Measurements from ENCODE around the gene HIGD2A.

HIGD2A gene

DNA sequence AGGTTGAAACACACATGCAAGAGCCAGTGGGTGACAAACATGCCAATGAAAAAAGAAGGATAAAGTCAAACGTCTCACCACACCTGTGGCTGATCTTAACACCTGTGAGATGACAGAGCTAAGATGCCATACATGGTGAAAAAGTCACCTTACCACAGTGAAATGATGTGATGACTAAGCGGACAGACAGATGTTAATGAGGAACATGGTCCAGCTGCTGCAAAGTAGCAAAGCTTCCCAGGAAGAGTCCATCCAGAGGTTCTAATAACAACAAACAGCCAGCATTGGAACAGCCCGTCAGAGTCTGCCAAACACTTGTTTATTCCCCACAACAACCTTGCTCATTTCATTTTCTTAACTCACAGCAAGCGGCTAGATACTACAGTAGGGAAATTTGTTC is 28.9 kb upstream of the HIGD2A start:
- Histone ChIP-seq H3K36me3 (ENCODE audit: control insufficient read depth, insufficient read depth, low read length) (peaks cover 43% of the 10 kb centered on the region), H3K4me3 (ENCODE audit: low read depth, low read length) (no peak overlapping the region), H3K9me3 (ENCODE audit: control insufficient read depth, insufficient read depth, low read length) (no peaks in the 10 kb centered on the region), H3K9ac (ENCODE audit: low read depth, low read length) (no peak overlapping the region), H3K27ac (ENCODE audit: low read depth, low read length) (no peak overlapping the region), H3K27me3 (ENCODE audit: control insufficient read depth, insufficient read depth, low read length) (peaks cover 20% of the 10 kb centered on the region), H3K4me1 (ENCODE audit: control insufficient read depth, insufficient read depth, low read length) (no peaks in the 10 kb centered on the region)

DNA sequence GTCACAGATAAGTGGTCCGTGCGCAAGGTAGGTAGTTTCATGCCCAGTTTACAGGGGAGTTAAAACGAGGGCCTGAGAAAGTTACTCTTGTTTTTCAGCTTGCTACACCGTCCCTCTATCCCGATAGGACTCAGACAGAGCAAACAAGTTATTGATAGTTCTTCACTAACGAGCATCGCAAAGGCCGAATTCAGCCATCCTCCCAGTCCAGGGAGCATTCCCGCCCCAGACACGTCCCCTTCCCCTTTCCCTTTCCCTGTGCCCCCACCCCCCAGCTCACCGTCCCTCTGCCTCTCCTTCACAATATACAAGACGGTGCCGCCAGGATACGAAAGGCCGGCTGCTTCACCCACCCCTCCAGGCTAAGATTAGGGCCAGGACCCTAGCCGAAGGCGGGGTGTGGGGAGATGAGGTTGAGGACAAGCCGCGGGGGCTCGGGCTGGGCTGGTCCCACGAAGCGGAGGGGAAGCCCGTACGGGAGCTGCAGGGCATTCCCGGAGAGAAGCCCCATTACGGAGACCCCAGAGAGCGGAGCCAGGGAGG is 27.6 kb upstream of the HIGD2A start:
- H3K27me3 ChIP-seq (ENCODE audit: control insufficient read depth, insufficient read depth, low read length) = peaks cover 32% of the 10 kb centered on the region
- H3K9me3 ChIP-seq (ENCODE audit: control insufficient read depth, insufficient read depth, low read length) = no peaks in the 10 kb centered on the region
- H3K4me1 ChIP-seq (ENCODE audit: control insufficient read depth, insufficient read depth, low read length) = no peaks in the 10 kb centered on the region
- H3K36me3 ChIP-seq (ENCODE audit: control insufficient read depth, insufficient read depth, low read length) = peaks cover 31% of the 10 kb centered on the region
- H3K9ac ChIP-seq (ENCODE audit: low read depth, low read length) = peak overlapping the region; percentile 94
- peak overlapping the region; percentile 98 for H3K4me3 ChIP-seq (ENCODE audit: low read depth, low read length)
- peak overlapping the region; percentile 90 for H3K27ac ChIP-seq (ENCODE audit: low read depth, low read length)

DNA sequence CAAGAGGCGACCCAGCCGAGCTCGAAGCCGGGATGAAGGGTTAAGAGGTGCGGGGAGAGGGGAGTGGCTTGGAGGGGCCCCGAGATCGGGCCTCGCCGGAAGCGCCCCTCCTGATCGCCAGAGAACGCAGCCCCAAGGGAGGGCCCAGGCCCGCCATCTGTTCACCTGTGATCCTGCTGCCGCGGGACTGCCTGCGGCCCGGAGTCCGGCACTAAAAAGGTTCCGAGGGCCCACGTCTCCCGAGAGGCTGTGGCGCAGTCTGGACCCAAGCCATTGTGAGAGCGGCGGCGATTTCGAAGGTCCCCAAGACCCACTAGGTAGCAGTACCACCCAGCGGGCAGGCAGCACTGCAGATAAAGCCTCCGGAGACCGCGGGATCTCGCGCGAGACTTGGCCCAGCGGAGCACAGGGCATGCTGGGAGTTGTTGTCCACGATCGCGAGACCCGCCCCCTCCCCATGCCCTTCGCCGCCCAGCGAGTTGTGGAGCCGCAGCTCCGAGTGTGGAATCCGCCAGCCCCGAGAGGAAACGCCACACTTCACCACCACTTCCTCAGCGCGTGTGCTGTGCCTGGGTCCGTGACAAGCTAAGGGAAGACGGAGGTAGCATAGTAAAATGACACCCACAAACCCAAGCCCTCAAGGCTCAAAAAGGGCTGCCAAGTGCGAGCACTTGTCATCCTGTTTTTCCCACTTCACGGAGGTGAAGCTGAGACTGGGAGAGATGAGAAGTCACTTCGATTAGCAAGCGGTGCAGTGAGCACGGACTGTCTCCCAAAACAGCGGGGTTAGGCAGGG is 26.9 kb upstream of the HIGD2A start, which contains the start of gene KIAA1191:
Gene KIAA1191 (minus strand): TSS at position 328 of the 796 bp plus-strand sequence. CDS start 2,256 bp downstream, outside the sequence.
- Histone ChIP-seq H3K9ac (ENCODE audit: low read depth, low read length) (peak within 1 kb of the TSS; percentile 94), H3K27ac (ENCODE audit: low read depth, low read length) (peak within 1 kb of the TSS; percentile 90), H3K4me3 (ENCODE audit: low read depth, low read length) (peak within 1 kb of the TSS; percentile 98), H3K36me3 (ENCODE audit: control insufficient read depth, insufficient read depth, low read length) (peaks cover 24% of the 10 kb centered on the region), H3K9me3 (ENCODE audit: control insufficient read depth, insufficient read depth, low read length) (no peaks in the 10 kb centered on the region), H3K27me3 (ENCODE audit: control insufficient read depth, insufficient read depth, low read length) (peaks cover 38% of the 10 kb centered on the region), H3K4me1 (ENCODE audit: control insufficient read depth, insufficient read depth, low read length) (no peaks in the 10 kb centered on the region)

DNA sequence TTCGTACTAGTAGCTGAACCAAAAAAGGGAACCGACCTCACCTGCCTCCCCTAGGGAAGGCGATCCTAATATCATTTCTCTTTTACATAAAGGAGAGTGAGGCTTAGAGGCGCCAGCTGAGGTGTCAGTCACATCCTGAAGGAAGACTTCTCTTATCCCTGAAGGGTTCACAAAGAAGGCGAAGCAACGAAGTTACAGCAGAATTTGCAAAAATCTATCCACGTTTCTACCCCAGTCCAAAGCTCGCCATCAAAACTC is 26.4 kb upstream of the HIGD2A start:
- Histone ChIP-seq H3K27me3 (ENCODE audit: control insufficient read depth, insufficient read depth, low read length) (peaks cover 42% of the 10 kb centered on the region), H3K4me3 (ENCODE audit: low read depth, low read length) (peak overlapping the region; percentile 98), H3K36me3 (ENCODE audit: control insufficient read depth, insufficient read depth, low read length) (peaks cover 20% of the 10 kb centered on the region), H3K4me1 (ENCODE audit: control insufficient read depth, insufficient read depth, low read length) (no peaks in the 10 kb centered on the region), H3K9ac (ENCODE audit: low read depth, low read length) (peak overlapping the region; percentile 94; the same call in 1 of the 2 replicates), H3K9me3 (ENCODE audit: control insufficient read depth, insufficient read depth, low read length) (no peaks in the 10 kb centered on the region), H3K27ac (ENCODE audit: low read depth, low read length) (no peak overlapping the region)

DNA sequence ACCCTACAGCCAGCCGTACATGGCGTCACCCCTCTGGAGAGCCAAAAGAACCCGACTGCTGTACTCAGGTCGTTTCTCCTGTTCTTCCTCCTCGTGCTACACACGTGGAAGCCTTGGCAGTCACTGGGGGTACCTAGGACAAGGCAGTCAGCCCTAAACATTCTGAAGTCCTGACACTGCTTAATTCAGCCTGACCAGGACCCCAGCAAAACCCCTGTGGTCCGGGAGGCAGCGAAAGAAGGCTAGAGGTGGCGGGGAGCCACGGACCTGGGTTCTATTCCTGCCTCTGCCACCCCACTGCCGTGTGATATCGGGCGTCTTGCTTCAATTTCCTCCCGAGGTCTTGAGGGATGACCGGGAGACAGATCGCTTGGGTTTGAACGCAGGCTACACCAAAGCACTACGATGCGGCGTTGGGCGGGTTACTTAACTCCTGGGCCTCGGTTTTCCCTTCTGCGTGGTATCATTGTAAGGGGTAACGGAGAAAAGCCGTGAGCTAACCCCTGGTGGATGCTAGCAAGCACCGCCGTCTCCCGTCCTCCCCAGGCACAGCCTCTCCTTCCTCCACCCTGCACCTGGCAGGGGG is 23.7 kb upstream of the HIGD2A start:
- Histone ChIP-seq H3K27ac (ENCODE audit: low read depth, low read length) (no peak overlapping the region), H3K36me3 (ENCODE audit: control insufficient read depth, insufficient read depth, low read length) (peaks cover 3% of the 10 kb centered on the region; the same call in 1 of the 2 replicates), H3K4me1 (ENCODE audit: control insufficient read depth, insufficient read depth, low read length) (no peaks in the 10 kb centered on the region), H3K9me3 (ENCODE audit: control insufficient read depth, insufficient read depth, low read length) (no peaks in the 10 kb centered on the region), H3K9ac (ENCODE audit: low read depth, low read length) (no peak overlapping the region), H3K27me3 (ENCODE audit: control insufficient read depth, insufficient read depth, low read length) (peaks cover 42% of the 10 kb centered on the region), H3K4me3 (ENCODE audit: low read depth, low read length) (peak overlapping the region; percentile 72)

DNA sequence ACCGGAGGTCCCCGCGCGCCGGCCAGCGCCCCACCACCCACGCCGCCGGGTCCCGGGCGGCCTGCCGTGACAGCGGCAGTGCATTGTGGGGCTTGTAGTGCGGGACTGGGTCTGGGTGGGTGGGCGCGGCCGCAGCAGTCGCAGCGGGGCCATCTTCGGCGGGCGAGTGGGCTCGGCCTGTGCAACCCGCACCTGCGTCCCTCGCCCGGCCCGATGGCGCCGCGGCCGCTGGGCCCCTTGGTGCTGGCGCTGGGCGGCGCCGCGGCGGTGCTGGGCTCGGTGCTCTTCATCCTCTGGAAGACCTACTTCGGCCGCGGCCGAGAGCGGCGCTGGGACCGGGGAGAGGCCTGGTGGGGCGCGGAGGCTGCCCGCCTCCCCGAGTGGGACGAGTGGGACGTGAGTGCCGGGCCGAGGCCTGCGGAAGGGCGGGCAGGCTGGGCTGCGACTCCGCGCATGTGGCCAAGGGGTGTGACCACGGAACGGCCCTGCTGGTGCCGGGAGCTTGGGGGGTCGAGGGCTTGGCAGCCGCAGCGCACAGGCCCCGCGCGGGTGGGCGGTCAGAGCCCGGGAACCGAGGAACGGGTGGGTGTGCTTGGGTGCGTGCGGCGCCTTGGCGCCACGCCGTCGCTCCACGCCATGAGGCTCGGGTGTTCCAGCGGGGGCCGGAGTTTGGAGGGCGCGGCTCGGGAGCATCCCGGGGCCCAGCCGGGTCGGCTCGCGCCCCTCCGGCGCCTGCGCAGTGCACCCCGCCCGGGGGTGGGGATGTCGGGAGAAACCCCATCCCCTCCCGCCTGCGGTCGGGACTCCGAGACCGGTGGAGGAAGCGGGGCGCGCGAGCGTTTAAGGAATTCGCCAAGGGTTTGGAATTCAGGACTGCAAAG is 23.0 kb upstream of the HIGD2A start, which contains the start of gene ARL10:
Gene ARL10 (plus strand): TSS at position 137 of the 881 bp plus-strand sequence. CDS start 77 bp downstream, at position 214.
- no peaks in the 10 kb centered on the region for H3K4me1 ChIP-seq (ENCODE audit: control insufficient read depth, insufficient read depth, low read length)
- H3K9ac ChIP-seq (ENCODE audit: low read depth, low read length) = peak within 1 kb of the TSS; percentile 11; the same call in 1 of the 2 replicates
- H3K27me3 ChIP-seq (ENCODE audit: control insufficient read depth, insufficient read depth, low read length) = peaks cover 42% of the 10 kb centered on the region
- H3K9me3 ChIP-seq (ENCODE audit: control insufficient read depth, insufficient read depth, low read length) = no peaks in the 10 kb centered on the region
- H3K27ac ChIP-seq (ENCODE audit: low read depth, low read length) = no peak within 1 kb of the TSS
- H3K36me3 ChIP-seq (ENCODE audit: control insufficient read depth, insufficient read depth, low read length) = peaks cover 7% of the 10 kb centered on the region; the same call in 1 of the 2 replicates
- peak within 1 kb of the TSS; percentile 72 for H3K4me3 ChIP-seq (ENCODE audit: low read depth, low read length)

- Histone ChIP-seq H3K9me3 (ENCODE audit: control insufficient read depth, insufficient read depth, low read length) (no peaks in the 10 kb centered on the region), H3K9ac (ENCODE audit: low read depth, low read length) (peak overlapping the region; percentile 11; the same call in 1 of the 2 replicates), H3K27me3 (ENCODE audit: control insufficient read depth, insufficient read depth, low read length) (peaks cover 42% of the 10 kb centered on the region), H3K4me3 (ENCODE audit: low read depth, low read length) (peak overlapping the region; percentile 72), H3K36me3 (ENCODE audit: control insufficient read depth, insufficient read depth, low read length) (peaks cover 9% of the 10 kb centered on the region; the same call in 1 of the 2 replicates), H3K27ac (ENCODE audit: low read depth, low read length) (no peak overlapping the region), H3K4me1 (ENCODE audit: control insufficient read depth, insufficient read depth, low read length) (no peaks in the 10 kb centered on the region)
Measured at GRCh38 chr5:176366232-176366894, 22.2 kb upstream of the HIGD2A start.

DNA sequence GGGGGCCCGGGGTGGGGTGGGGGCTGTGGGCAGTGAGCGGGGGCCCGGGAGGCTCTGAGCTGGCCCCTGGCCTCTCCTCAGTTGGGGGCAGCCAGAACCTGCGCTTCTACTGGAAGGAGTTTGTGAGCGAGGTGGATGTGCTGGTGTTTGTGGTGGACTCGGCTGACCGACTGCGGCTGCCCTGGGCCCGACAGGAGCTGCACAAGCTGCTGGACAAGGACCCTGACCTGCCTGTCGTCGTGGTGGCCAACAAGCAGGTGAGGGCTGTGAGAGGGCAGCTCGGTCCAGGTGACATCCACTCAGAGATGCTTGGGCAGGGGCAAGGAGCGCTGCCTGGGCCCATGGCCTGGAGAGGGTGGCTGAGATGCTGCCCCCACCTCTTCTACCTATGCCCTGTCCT is 19.8 kb upstream of the HIGD2A start:
- Histone ChIP-seq H3K27me3 (ENCODE audit: control insufficient read depth, insufficient read depth, low read length) (peaks cover 26% of the 10 kb centered on the region), H3K4me3 (ENCODE audit: low read depth, low read length) (no peak overlapping the region), H3K9me3 (ENCODE audit: control insufficient read depth, insufficient read depth, low read length) (no peaks in the 10 kb centered on the region), H3K9ac (ENCODE audit: low read depth, low read length) (no peak overlapping the region), H3K36me3 (ENCODE audit: control insufficient read depth, insufficient read depth, low read length) (peaks cover 15% of the 10 kb centered on the region; the same call in 1 of the 2 replicates), H3K4me1 (ENCODE audit: control insufficient read depth, insufficient read depth, low read length) (no peaks in the 10 kb centered on the region), H3K27ac (ENCODE audit: low read depth, low read length) (no peak overlapping the region)

GRCh38 chr5:176369934-176370711 is 18.4 kb upstream of the HIGD2A start:
- Histone ChIP-seq H3K27me3 (ENCODE audit: control insufficient read depth, insufficient read depth, low read length) (peaks cover 17% of the 10 kb centered on the region), H3K4me1 (ENCODE audit: control insufficient read depth, insufficient read depth, low read length) (no peaks in the 10 kb centered on the region), H3K36me3 (ENCODE audit: control insufficient read depth, insufficient read depth, low read length) (peaks cover 15% of the 10 kb centered on the region; the same call in 1 of the 2 replicates), H3K9me3 (ENCODE audit: control insufficient read depth, insufficient read depth, low read length) (no peaks in the 10 kb centered on the region), H3K4me3 (ENCODE audit: low read depth, low read length) (no peak overlapping the region), H3K27ac (ENCODE audit: low read depth, low read length) (no peak overlapping the region), H3K9ac (ENCODE audit: low read depth, low read length) (no peak overlapping the region)

All from HUES48 (cell line).